Measurements from ENCODE around the gene FYTTD1. TPM values are rescaled to one million over a fixed set of nuclear protein-coding genes. Genes with fewer than 3 reads are reported as not detected.

FYTTD1 gene
- total and polyA plus RNA-seq, 4 donors, result 25.4 to 58.6 (median 40.7) TPM

GRCh38 chr3:197791892-197792647, 42.4 kb downstream of the FYTTD1 start:
- DNase-seq (no peak), ATAC-seq (ENCODE audit: low FRiP score) (peak; percentile 51)
- peak overlapping the region; percentile 29 to 97 for H3K27ac ChIP-seq (ENCODE audit: low read depth in 1 of 2, low read length in 2 of 2)
- no peaks in the 10 kb centered on the region for H3K27me3 ChIP-seq (ENCODE audit: control insufficient read depth in 1 of 2, insufficient read depth in 2 of 2, low read length in 1 of 2)
- H3K36me3 ChIP-seq (ENCODE audit: control insufficient read depth in 1 of 2, insufficient read depth in 2 of 2, low read length in 1 of 2), result no peaks in the 10 kb centered on the region
- peak overlapping the region; percentile 77 to 87 for H3K4me3 ChIP-seq (ENCODE audit: low read length in 2 of 2)
- intact Hi-C loops (cut with DNase I), result loop anchor here in 1 of 2 donors (5.0 kb wide), 1 partner anchor 40 kb away; no protein-coding TSS in a partner anchor
- no peaks in the 10 kb centered on the region for H3K9me3 ChIP-seq (ENCODE audit: control insufficient read depth, low read length)
- WGBS, 2 donors, result 9 to 10% methylated on average over 25 of the region's 25 CpGs
- peaks cover 0 to 5% of the 10 kb centered on the region in 2 donors for H3K4me1 ChIP-seq (ENCODE audit: control insufficient read depth in 1 of 2, insufficient read depth in 2 of 2, low read length in 2 of 2)

DNA sequence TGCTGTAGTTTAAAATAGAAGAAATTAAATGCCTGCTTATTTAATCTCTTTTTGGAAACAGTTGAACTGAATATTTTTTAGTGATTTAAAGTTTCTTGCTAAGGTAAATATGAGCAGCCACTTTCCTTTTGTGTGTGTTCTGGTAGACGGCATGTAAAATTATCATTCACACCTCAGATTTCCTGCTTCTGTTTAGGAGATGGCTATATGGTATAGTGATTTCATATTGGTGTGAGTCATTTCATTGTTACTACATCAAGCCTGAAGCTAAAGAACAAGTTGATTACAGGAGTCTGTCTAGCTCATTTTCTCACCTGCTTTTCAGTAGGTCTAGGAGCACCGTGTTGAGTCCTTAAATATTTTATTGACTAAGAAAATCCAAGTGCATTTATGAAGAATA, 43.6 kb downstream of the FYTTD1 start:
- H3K36me3 ChIP-seq (ENCODE audit: control insufficient read depth in 1 of 2, insufficient read depth in 2 of 2, low read length in 1 of 2), result no peaks in the 10 kb centered on the region
- intact Hi-C loops (cut with DNase I), result loop anchor here in 1 of 2 donors (5.0 kb wide), 1 partner anchor 41 kb away; no protein-coding TSS in a partner anchor
- H3K27ac ChIP-seq (ENCODE audit: low read depth in 1 of 2, low read length in 2 of 2), result peak overlapping the region in 1 of 2 donors; percentile 57
- no peaks in the 10 kb centered on the region for H3K9me3 ChIP-seq (ENCODE audit: control insufficient read depth, low read length)
- no peaks in the 10 kb centered on the region for H3K27me3 ChIP-seq (ENCODE audit: control insufficient read depth in 1 of 2, insufficient read depth in 2 of 2, low read length in 1 of 2)
- no peak for DNase-seq
- H3K4me1 ChIP-seq (ENCODE audit: control insufficient read depth in 1 of 2, insufficient read depth in 2 of 2, low read length in 2 of 2), result peaks cover 0 to 7% of the 10 kb centered on the region in 2 donors
- peak overlapping the region; percentile 11 to 18 for H3K4me3 ChIP-seq (ENCODE audit: low read length in 2 of 2)
- ATAC-seq (ENCODE audit: low FRiP score), result no peak
- WGBS, 2 donors, result 2 to 3% methylated on average over 2 of the region's 2 CpGs

DNA sequence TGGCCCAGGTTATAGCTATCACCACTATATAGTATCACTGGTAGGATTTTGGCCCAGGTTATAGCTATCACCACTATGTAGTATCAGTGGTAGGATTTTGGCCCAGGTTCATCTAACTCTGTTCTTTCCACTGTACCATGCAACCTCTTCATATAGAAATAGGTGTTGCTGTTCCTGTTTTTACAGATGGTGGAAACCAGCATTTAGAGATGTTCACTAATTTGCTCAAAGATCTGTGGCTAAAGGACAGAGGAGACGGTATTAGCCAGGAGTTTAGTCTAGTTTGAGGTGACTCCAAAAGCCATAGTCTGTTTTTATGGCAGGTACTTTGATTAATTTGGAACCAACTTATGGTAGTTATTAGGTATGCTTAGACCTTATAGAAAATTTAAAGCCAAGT, 44.4 kb downstream of the FYTTD1 start:
- H3K27ac ChIP-seq (ENCODE audit: low read depth in 1 of 2, low read length in 2 of 2), result peak overlapping the region in 1 of 2 donors; percentile 28
- 72 to 74% methylated on average over 1 of the region's 1 CpG for WGBS, 2 donors
- H3K36me3 ChIP-seq (ENCODE audit: control insufficient read depth in 1 of 2, insufficient read depth in 2 of 2, low read length in 1 of 2), result no peaks in the 10 kb centered on the region
- no peak for ATAC-seq (ENCODE audit: low FRiP score)
- no peaks in the 10 kb centered on the region for H3K9me3 ChIP-seq (ENCODE audit: control insufficient read depth, low read length)
- no peak for DNase-seq
- no peak overlapping the region for H3K4me3 ChIP-seq (ENCODE audit: low read length in 2 of 2)
- intact Hi-C loops (cut with DNase I), result loop anchor here in 1 of 2 donors (5.0 kb wide), 1 partner anchor 42 kb away; no protein-coding TSS in a partner anchor
- H3K4me1 ChIP-seq (ENCODE audit: control insufficient read depth in 1 of 2, insufficient read depth in 2 of 2, low read length in 2 of 2), result peaks cover 3 to 7% of the 10 kb centered on the region in 2 donors
- no peaks in the 10 kb centered on the region for H3K27me3 ChIP-seq (ENCODE audit: control insufficient read depth in 1 of 2, insufficient read depth in 2 of 2, low read length in 1 of 2)

- Histone ChIP-seq H3K27ac (ENCODE audit: low read depth in 1 of 2, low read length in 2 of 2) (peak overlapping the region in 1 of 2 donors; percentile 60), H3K27me3 (ENCODE audit: control insufficient read depth in 1 of 2, insufficient read depth in 2 of 2, low read length in 1 of 2) (no peaks in the 10 kb centered on the region), H3K9me3 (ENCODE audit: control insufficient read depth, low read length) (no peaks in the 10 kb centered on the region), H3K4me1 (ENCODE audit: control insufficient read depth in 1 of 2, insufficient read depth in 2 of 2, low read length in 2 of 2) (peaks cover 3 to 7% of the 10 kb centered on the region in 2 donors), H3K36me3 (ENCODE audit: control insufficient read depth in 1 of 2, insufficient read depth in 2 of 2, low read length in 1 of 2) (no peaks in the 10 kb centered on the region), H3K4me3 (ENCODE audit: low read length in 2 of 2) (no peak overlapping the region)
- intact Hi-C loops (cut with DNase I), result no loop called here
- ATAC-seq (ENCODE audit: low FRiP score) (no peak), DNase-seq (no peak)
- 97 to 100% methylated on average over 1 of the region's 1 CpG for WGBS, 2 donors
These were observed 45.5 kb downstream of the FYTTD1 start for GRCh38 chr3:197795200-197795599.

- peaks cover 3 to 9% of the 10 kb centered on the region in 2 donors for H3K4me1 ChIP-seq (ENCODE audit: control insufficient read depth in 1 of 2, insufficient read depth in 2 of 2, low read length in 2 of 2)
- H3K27me3 ChIP-seq (ENCODE audit: control insufficient read depth in 1 of 2, insufficient read depth in 2 of 2, low read length in 1 of 2), result no peaks in the 10 kb centered on the region
- no peak overlapping the region for H3K4me3 ChIP-seq (ENCODE audit: low read length in 2 of 2)
- WGBS, 2 donors, result 39 to 41% methylated on average over 4 of the region's 4 CpGs
- no peak overlapping the region for H3K27ac ChIP-seq (ENCODE audit: low read depth in 1 of 2, low read length in 2 of 2)
- DNase-seq, result no peak
- no peak for ATAC-seq (ENCODE audit: low FRiP score)
- intact Hi-C loops (cut with DNase I), result no loop called here
- H3K9me3 ChIP-seq (ENCODE audit: control insufficient read depth, low read length), result no peaks in the 10 kb centered on the region
- no peaks in the 10 kb centered on the region for H3K36me3 ChIP-seq (ENCODE audit: control insufficient read depth in 1 of 2, insufficient read depth in 2 of 2, low read length in 1 of 2)
These were observed 46.4 kb downstream of the FYTTD1 start for GRCh38 chr3:197796087-197796486.

DNA sequence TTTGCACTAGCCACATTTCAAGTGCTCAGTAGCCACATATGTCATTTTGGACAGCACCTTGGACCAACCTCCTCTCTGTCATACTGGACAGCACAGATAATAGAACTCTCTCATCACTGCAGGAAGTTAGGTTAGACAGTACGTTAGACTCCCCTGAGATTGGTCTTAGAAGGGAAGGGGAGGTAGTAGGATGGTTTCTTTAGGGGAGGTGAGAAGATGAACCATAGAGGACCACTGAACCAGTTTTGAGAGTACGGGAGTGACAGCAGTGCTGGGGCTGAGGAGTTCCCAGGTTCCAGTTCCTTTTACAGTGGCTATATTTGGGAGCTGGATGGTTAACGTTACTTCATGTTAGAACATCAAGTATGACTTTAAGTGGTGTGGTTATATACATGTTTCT, 49.2 kb downstream of the FYTTD1 start:
- Histone ChIP-seq H3K36me3 (ENCODE audit: control insufficient read depth in 1 of 2, insufficient read depth in 2 of 2, low read length in 1 of 2) (no peaks in the 10 kb centered on the region), H3K27ac (ENCODE audit: low read depth in 1 of 2, low read length in 2 of 2) (peak overlapping the region; percentile 3 to 26), H3K4me1 (ENCODE audit: control insufficient read depth in 1 of 2, insufficient read depth in 2 of 2, low read length in 2 of 2) (peaks cover 6 to 9% of the 10 kb centered on the region in 2 donors), H3K27me3 (ENCODE audit: control insufficient read depth in 1 of 2, insufficient read depth in 2 of 2, low read length in 1 of 2) (no peaks in the 10 kb centered on the region), H3K4me3 (ENCODE audit: low read length in 2 of 2) (peak overlapping the region; percentile 7 to 16), H3K9me3 (ENCODE audit: control insufficient read depth, low read length) (no peaks in the 10 kb centered on the region)
- WGBS, 2 donors, result 2 to 9% methylated on average over 3 of the region's 3 CpGs
- intact Hi-C loops (cut with DNase I), result no loop called here
- no peak for ATAC-seq (ENCODE audit: low FRiP score)
- no peak for DNase-seq

DNA sequence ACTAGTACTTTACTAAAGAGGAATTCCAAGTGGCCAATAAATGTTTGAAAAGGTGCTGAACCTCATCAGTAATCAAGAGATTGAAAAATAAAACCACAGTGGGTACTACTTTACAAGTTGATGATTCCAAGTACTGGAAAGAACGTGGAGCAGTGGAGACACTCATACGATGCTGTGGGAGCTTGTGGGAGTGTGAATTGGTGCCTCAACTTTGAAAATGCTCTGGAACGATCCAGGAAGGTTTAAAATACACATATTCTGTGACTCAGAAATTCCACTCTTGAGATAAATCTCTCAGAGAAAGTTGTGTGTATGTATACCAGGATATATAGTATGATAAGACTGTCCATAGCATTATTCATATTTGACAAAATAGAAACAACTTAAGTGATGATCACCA, 50.7 kb downstream of the FYTTD1 start:
- 15 to 31% methylated on average over 3 of the region's 3 CpGs for WGBS, 2 donors
- Histone ChIP-seq H3K4me1 (ENCODE audit: control insufficient read depth in 1 of 2, insufficient read depth in 2 of 2, low read length in 2 of 2) (peaks cover 4 to 6% of the 10 kb centered on the region in 2 donors), H3K27ac (ENCODE audit: low read depth in 1 of 2, low read length in 2 of 2) (no peak overlapping the region), H3K27me3 (ENCODE audit: control insufficient read depth in 1 of 2, insufficient read depth in 2 of 2, low read length in 1 of 2) (no peaks in the 10 kb centered on the region), H3K36me3 (ENCODE audit: control insufficient read depth in 1 of 2, insufficient read depth in 2 of 2, low read length in 1 of 2) (no peaks in the 10 kb centered on the region), H3K4me3 (ENCODE audit: low read length in 2 of 2) (no peak overlapping the region), H3K9me3 (ENCODE audit: control insufficient read depth, low read length) (no peaks in the 10 kb centered on the region)
- intact Hi-C loops (cut with DNase I), result loop anchor here in 1 of 2 donors (10.0 kb wide), 1 partner anchor 46 kb away; no protein-coding TSS in a partner anchor
- DNase-seq (no peak), ATAC-seq (ENCODE audit: low FRiP score) (no peak)

GRCh38 chr3:197801891-197802778, 52.5 kb downstream of the FYTTD1 start:
- Histone ChIP-seq H3K27ac (ENCODE audit: low read depth in 1 of 2, low read length in 2 of 2) (no peak overlapping the region), H3K36me3 (ENCODE audit: control insufficient read depth in 1 of 2, insufficient read depth in 2 of 2, low read length in 1 of 2) (no peaks in the 10 kb centered on the region), H3K4me3 (ENCODE audit: low read length in 2 of 2) (no peak overlapping the region), H3K4me1 (ENCODE audit: control insufficient read depth in 1 of 2, insufficient read depth in 2 of 2, low read length in 2 of 2) (peaks cover 3 to 6% of the 10 kb centered on the region in 2 donors), H3K27me3 (ENCODE audit: control insufficient read depth in 1 of 2, insufficient read depth in 2 of 2, low read length in 1 of 2) (no peaks in the 10 kb centered on the region), H3K9me3 (ENCODE audit: control insufficient read depth, low read length) (no peaks in the 10 kb centered on the region)
- 54 to 57% methylated on average over 8 of the region's 8 CpGs for WGBS, 2 donors
- DNase-seq (no peak), ATAC-seq (ENCODE audit: low FRiP score) (no peak)
- intact Hi-C loops (cut with DNase I), result loop anchor here in 1 of 2 donors (10.0 kb wide), 1 partner anchor 47 kb away; no protein-coding TSS in a partner anchor
